Coronary artery (tissue), 2 donors: Measurements from ENCODE around the gene CCDC78.

Experiments
- DNase-seq: peaks from one replicate; pipeline ENCODE4 v3.0.0-alpha.2; 2017; ENCODE audit warnings: low spot score
- H3K27ac ChIP-seq, 2 donors: fragments of 200-600 bp; sonication (generic); one replicate each; pipeline ENCODE4 v1.5.1; 2016 to 2019
- H3K4me3 ChIP-seq: fragments of 200-600 bp; sonication (generic); 2 replicates; pipeline ENCODE4 v1.5.1; 2016; ENCODE audit warnings: mild to moderate bottlenecking, moderate library complexity
- TF ChIP-seq, protein P1 (sequence below): fragments of 200-600 bp; sonication (generic); IDR thresholded peaks from one replicate; pipeline ENCODE4 v1.5.1; 2019; ENCODE audit warnings: antibody characterized with exemption

Gene CCDC78

GRCh38 chr16:677316-678190, 48.7 kb downstream of the CCDC78 start:
- H3K27ac ChIP-seq, result no peak overlapping the region
- DNase-seq, result no peak
- TF ChIP-seq, protein P1, sequence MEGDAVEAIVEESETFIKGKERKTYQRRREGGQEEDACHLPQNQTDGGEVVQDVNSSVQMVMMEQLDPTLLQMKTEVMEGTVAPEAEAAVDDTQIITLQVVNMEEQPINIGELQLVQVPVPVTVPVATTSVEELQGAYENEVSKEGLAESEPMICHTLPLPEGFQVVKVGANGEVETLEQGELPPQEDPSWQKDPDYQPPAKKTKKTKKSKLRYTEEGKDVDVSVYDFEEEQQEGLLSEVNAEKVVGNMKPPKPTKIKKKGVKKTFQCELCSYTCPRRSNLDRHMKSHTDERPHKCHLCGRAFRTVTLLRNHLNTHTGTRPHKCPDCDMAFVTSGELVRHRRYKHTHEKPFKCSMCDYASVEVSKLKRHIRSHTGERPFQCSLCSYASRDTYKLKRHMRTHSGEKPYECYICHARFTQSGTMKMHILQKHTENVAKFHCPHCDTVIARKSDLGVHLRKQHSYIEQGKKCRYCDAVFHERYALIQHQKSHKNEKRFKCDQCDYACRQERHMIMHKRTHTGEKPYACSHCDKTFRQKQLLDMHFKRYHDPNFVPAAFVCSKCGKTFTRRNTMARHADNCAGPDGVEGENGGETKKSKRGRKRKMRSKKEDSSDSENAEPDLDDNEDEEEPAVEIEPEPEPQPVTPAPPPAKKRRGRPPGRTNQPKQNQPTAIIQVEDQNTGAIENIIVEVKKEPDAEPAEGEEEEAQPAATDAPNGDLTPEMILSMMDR, result no peak
- H3K4me3 ChIP-seq, result no peak overlapping the region

DNA sequence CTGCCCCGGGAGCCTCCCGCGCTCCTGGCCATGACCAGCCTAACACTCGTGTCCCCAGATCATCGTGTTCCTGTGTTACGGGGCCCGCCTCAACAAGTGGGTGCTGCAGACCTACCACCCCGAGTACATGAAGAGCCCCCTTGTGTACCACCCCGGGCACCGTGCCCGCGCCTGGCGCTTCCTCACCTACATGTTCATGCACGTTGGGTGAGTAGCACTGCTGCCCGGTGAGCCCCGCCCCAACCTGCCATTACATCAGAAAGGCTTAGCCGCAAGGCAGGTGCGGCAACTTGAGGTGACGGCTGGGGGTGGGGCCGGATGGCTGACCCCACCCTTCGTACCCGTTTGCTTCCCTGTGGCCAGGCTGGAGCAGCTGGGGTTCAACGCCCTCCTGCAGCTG, 49.3 kb downstream of the CCDC78 start:
- TF ChIP-seq, protein P1, result no peak
- H3K27ac ChIP-seq, result no peak overlapping the region
- DNase-seq, result no peak
- no peak overlapping the region for H3K4me3 ChIP-seq

GRCh38 chr16:676565-676902, 49.7 kb downstream of the CCDC78 start:
- peak overlapping the region in 1 of 2 donors; percentile 16 for H3K27ac ChIP-seq
- H3K4me3 ChIP-seq, result no peak overlapping the region
- TF ChIP-seq, protein P1, result no peak
- DNase-seq, result no peak

DNA sequence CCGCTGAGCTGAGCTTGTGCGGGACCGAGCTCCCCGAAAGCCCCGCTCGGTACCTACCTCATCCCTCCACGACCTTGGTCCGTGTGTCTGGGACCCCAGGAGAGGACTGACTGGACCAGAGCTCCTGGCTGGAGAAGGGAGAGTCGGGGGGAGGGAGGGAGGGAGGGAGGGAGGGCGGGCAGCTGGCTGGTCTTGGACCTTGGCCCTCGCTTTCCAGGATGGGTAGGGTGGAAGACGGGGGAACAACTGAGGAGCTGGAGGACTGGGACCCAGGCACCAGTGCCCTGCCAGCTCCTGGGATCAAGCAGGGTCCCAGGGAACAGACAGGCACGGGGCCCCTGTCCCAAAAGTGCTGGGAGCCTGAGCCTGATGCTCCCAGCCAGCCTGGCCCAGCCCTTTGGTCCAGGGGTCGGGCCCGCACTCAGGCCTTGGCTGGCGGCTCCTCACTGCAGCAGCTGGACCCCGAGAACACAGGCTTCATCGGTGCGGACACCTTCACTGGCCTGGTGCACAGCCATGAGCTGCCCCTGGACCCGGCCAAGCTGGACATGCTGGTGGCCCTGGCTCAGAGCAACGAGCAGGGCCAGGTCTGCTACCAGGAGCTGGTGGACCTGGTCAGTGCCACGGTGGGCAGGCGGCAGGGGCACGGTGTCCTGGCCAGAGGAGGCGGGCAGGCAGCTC, 50.2 kb downstream of the CCDC78 start:
- TF ChIP-seq, protein P1, result no peak
- no peak for DNase-seq

DNA sequence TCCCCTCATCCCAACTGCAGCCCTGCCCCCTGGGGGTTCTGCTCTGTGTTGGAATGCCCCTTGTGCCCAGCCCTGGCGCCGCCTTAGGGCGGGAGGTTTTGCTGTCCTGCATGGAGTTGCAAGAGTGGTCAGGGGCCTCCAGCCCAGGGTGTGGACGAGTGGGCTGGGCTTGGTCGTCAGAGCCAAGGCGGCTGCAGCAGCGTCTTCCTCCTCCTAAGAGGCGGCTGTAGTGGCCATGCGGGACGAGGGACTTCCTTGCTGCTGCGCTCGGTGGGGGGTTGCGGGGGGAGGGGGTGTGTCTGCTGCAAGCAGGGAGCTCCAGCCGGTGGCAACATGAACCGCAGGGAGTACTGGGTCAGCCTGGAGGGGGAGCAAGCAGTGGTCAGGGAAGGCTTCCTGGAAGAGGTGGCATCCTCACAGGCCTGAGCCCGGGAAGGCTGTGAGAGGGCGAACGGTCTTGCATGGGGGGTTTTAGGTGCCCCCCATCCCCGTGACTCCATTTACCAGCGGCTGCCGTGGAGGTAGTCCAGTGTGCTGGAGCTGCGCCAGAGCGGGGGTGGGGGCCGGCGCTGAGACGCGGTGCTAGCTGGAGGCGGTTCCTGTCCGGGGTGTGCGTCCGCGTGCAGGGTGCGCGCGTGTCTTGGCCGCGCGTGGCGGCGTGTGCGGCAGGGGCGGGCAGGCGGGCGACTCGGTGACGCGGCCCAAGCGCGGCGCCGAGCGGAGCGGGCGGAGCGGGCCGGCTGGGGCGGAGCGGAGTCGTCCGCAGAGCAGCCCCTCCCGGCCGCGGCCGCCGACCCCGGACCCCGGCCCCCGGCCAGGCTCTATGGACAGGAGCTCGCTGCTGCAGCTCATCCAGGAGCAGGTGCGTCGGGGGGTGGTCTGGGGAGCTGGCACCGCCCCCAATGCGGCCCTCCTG, 51.0 kb downstream of the CCDC78 start, which contains the start of gene RHBDL1:
TSS of gene RHBDL1 (plus strand) at position 704 of the 916 bp plus-strand sequence. CDS start at position 824, 120 bp downstream.
- Histone ChIP-seq H3K27ac (peak within 1 kb of the TSS in 1 of 2 donors; percentile 61), H3K4me3 (peak within 1 kb of the TSS; percentile 67)
- TF ChIP-seq, protein P1, result no peak
- DNase-seq, result no peak

More for the DNA sequence above, 50.2 kb downstream of the CCDC78 start:
- Histone ChIP-seq H3K27ac (peak overlapping the region in 1 of 2 donors; percentile 61), H3K4me3 (peak overlapping the region; percentile 67)

DNA sequence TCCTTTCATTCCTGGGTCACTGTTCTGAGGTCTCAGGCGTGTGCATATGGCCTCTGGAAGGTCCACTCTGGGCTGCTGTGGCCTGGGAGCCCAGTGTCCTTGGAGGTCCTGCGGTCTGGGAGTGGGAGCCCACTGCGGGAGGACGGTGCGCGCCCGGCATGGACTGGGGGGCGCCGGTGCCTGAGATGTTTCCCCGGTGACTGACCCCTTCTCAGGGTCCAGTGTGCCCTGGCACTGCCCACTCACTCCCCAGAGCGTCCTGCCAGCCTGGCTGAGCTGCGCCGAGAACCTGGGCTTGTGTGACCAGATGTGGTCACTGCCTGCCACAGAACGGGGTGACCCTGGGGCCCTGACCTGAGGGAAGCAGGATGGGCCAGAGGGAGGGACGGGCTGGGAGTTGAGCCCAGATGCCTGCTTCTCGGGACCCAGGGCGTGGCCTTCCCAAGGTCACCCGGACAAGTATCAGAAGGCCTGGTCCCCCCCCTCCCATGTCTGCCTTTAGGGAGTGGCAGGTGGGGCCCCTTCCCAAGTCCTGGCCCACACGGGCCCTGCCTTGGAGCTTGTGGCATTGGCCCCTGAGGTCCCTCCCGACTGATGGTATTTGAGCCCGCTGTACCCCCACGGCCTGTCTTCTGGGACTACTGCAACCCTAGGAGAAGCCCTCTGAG, 51.9 kb downstream of the CCDC78 start:
- no peak for DNase-seq
- TF ChIP-seq, protein P1, result no peak
- H3K27ac ChIP-seq, result no peak overlapping the region
- H3K4me3 ChIP-seq, result no peak overlapping the region
